NCI-H1694 (cell line): ENCODE measurements around the gene CDK5R1.
"Not testable (repeated sequence)": the region's sequence is repeated elsewhere in the genome, so short reads cannot be mapped to it uniquely, and the experiment has no call there.

ENCODE experiments used
- DNase-seq: peaks from one replicate; lab custom pipeline; 2025; lab: John Stamatoyannopoulos, UW

CDK5R1 gene

GRCh38 chr17:32486701-32487472 is at the start of gene CDK5R1:
Gene CDK5R1, plus strand, starts transcription at chr17:32486993. Its CDS starts 628 bp downstream, at chr17:32487621.
- no peak for DNase-seq

GRCh38 chr17:32440722-32441121 is 46.1 kb upstream of the CDK5R1 start:
- DNase-seq, result no peak

GRCh38 chr17:32441886-32442285 is 44.9 kb upstream of the CDK5R1 start:
- no peak for DNase-seq

GRCh38 chr17:32443827-32444300 is 42.9 kb upstream of the CDK5R1 start:
- DNase-seq, result no peak

- peak; percentile 97 for DNase-seq
These were observed 42.3 kb upstream of the CDK5R1 start, which contains the start of gene PSMD11 for GRCh38 chr17:32444301-32445073. Gene PSMD11, plus strand, starts transcription at chr17:32444510. Its CDS starts 14 bp downstream, at chr17:32444524.

- no peak for DNase-seq
These were observed 41.7 kb upstream of the CDK5R1 start for GRCh38 chr17:32445074-32445415.

- no peak for DNase-seq
These were observed 41.3 kb upstream of the CDK5R1 start for GRCh38 chr17:32445497-32445896.

- no peak for DNase-seq
These were observed 40.8 kb upstream of the CDK5R1 start for GRCh38 chr17:32445971-32446370.

GRCh38 chr17:32446949-32447348 is 39.8 kb upstream of the CDK5R1 start:
- DNase-seq, result no peak

- no peak for DNase-seq
These were observed 36.8 kb upstream of the CDK5R1 start for GRCh38 chr17:32449963-32450362.

GRCh38 chr17:32450379-32450778 is 36.4 kb upstream of the CDK5R1 start:
- DNase-seq, result not testable (repeated sequence)

GRCh38 chr17:32451879-32452278 is 34.9 kb upstream of the CDK5R1 start:
- no peak for DNase-seq

GRCh38 chr17:32452281-32452680 is 34.5 kb upstream of the CDK5R1 start:
- DNase-seq, result no peak

GRCh38 chr17:32453370-32453769 is 33.4 kb upstream of the CDK5R1 start:
- no peak for DNase-seq

GRCh38 chr17:32458371-32458770 is 28.4 kb upstream of the CDK5R1 start:
- no peak for DNase-seq

- DNase-seq, result no peak
These were observed 26.7 kb upstream of the CDK5R1 start for GRCh38 chr17:32460054-32460453.

- no peak for DNase-seq
These were observed 25.3 kb upstream of the CDK5R1 start for GRCh38 chr17:32461498-32461852.

GRCh38 chr17:32461853-32462617 is 24.8 kb upstream of the CDK5R1 start:
- peak; percentile 72 for DNase-seq

GRCh38 chr17:32463304-32463703 is 23.5 kb upstream of the CDK5R1 start:
- DNase-seq, result no peak

- no peak for DNase-seq
These were observed 22.4 kb upstream of the CDK5R1 start for GRCh38 chr17:32464374-32464773.

GRCh38 chr17:32467949-32468348 is 18.8 kb upstream of the CDK5R1 start:
- DNase-seq, result no peak

GRCh38 chr17:32470405-32471167 is 16.2 kb upstream of the CDK5R1 start:
- DNase-seq, result no peak
